ENCODE measurements around the gene ABCC3. TPM values are rescaled to one million over a fixed set of nuclear protein-coding genes. Genes with fewer than 3 reads are reported as not detected.
A peak's percentile ranks its signal among the peaks of the same experiment; 100 is the strongest.

Gene ABCC3
- total RNA-seq, 1 donor from 2014 or later, result 1.2 TPM

DNA sequence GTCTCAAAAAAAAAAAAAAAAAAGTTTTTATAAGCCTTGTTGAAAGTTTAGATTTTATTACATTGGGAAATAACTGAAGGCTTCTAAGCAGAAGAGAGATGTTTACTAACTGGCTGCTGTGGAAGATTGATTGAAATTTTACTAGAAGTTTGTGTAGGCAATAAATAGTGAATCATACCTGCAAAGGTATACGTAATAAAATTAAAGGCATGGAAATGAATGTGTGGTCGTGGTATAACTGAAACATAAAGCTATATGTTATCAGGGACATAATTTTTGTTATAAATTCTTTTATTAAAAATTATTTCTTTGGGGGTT, 93.4 kb downstream of the ABCC3 start:
- H3K27me3 Mint-ChIP-seq (ENCODE audit: low read depth), result no peaks in the 10 kb centered on the region
- no peaks in the 10 kb centered on the region for H3K36me3 Mint-ChIP-seq
- H3K4me1 Mint-ChIP-seq, result peaks cover 26% of the 10 kb centered on the region
- TF ChIP-seq, protein P1, sequence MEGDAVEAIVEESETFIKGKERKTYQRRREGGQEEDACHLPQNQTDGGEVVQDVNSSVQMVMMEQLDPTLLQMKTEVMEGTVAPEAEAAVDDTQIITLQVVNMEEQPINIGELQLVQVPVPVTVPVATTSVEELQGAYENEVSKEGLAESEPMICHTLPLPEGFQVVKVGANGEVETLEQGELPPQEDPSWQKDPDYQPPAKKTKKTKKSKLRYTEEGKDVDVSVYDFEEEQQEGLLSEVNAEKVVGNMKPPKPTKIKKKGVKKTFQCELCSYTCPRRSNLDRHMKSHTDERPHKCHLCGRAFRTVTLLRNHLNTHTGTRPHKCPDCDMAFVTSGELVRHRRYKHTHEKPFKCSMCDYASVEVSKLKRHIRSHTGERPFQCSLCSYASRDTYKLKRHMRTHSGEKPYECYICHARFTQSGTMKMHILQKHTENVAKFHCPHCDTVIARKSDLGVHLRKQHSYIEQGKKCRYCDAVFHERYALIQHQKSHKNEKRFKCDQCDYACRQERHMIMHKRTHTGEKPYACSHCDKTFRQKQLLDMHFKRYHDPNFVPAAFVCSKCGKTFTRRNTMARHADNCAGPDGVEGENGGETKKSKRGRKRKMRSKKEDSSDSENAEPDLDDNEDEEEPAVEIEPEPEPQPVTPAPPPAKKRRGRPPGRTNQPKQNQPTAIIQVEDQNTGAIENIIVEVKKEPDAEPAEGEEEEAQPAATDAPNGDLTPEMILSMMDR (IDR thresholded peaks at IDR 0.05; ENCODE audit: unreplicated experiment), result no peak
- peak overlapping the region; percentile 52 for H3K27ac Mint-ChIP-seq
- no peaks in the 10 kb centered on the region for H3K9me3 Mint-ChIP-seq
- DNase-seq (ENCODE audit: low spot score in 2 of 2, unreplicated experiment in 2 of 2), result no peak
- H3K4me3 Mint-ChIP-seq, result no peak overlapping the region

GRCh38 chr17:50728881-50729765, 94.4 kb downstream of the ABCC3 start:
- DNase-seq (ENCODE audit: low spot score in 2 of 2, unreplicated experiment in 2 of 2), result no peak
- peaks cover 19% of the 10 kb centered on the region for H3K4me1 Mint-ChIP-seq

GRCh38 chr17:50731575-50732460, 97.1 kb downstream of the ABCC3 start:
- TF ChIP-seq, protein P1 (IDR thresholded peaks at IDR 0.05; ENCODE audit: unreplicated experiment), result no peak
- Mint-ChIP-seq H3K9me3 (no peaks in the 10 kb centered on the region), H3K4me1 (peaks cover 17% of the 10 kb centered on the region), H3K27ac (peak overlapping the region; percentile 57), H3K36me3 (peaks cover 1% of the 10 kb centered on the region), H3K27me3 (ENCODE audit: low read depth) (no peaks in the 10 kb centered on the region), H3K4me3 (no peak overlapping the region)
- DNase-seq (ENCODE audit: low spot score in 2 of 2, unreplicated experiment in 2 of 2), result no peak

More at GRCh38 chr17:50728881-50729765, 94.4 kb downstream of the ABCC3 start:
- Mint-ChIP-seq H3K9me3 (no peaks in the 10 kb centered on the region), H3K4me3 (no peak overlapping the region), H3K36me3 (no peaks in the 10 kb centered on the region), H3K27me3 (ENCODE audit: low read depth) (no peaks in the 10 kb centered on the region), H3K27ac (no peak overlapping the region)
- TF ChIP-seq, protein P1 (IDR thresholded peaks at IDR 0.05; ENCODE audit: unreplicated experiment), result no peak

DNA sequence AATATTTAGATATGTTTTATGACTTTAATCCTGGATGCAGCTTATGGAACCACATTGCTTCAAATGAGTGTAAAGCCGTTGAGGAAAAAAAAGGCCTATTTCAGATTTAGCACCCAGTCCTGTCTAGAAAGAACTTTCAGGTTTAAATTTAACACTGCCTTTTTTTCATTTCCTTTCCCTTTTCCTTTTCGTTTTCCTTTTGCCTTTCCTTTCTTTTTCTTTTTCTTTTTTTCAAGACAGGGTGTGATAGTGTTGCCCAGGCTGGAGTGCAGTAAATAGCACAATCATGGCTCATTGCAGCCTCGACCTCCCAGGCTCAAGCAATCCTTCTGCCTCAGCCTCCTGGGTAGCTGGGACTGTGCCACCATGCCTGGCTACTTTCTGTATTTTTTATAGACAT, 100.6 kb downstream of the ABCC3 start:
- H3K27me3 Mint-ChIP-seq (ENCODE audit: low read depth), result no peaks in the 10 kb centered on the region
- TF ChIP-seq, protein P1 (IDR thresholded peaks at IDR 0.05; ENCODE audit: unreplicated experiment), result no peak
- peaks cover 17% of the 10 kb centered on the region for H3K36me3 Mint-ChIP-seq
- H3K4me3 Mint-ChIP-seq, result no peak overlapping the region
- no peaks in the 10 kb centered on the region for H3K9me3 Mint-ChIP-seq
- peaks cover 9% of the 10 kb centered on the region for H3K4me1 Mint-ChIP-seq
- no peak for DNase-seq (ENCODE audit: low spot score in 2 of 2, unreplicated experiment in 2 of 2)
- H3K27ac Mint-ChIP-seq, result no peak overlapping the region

DNA sequence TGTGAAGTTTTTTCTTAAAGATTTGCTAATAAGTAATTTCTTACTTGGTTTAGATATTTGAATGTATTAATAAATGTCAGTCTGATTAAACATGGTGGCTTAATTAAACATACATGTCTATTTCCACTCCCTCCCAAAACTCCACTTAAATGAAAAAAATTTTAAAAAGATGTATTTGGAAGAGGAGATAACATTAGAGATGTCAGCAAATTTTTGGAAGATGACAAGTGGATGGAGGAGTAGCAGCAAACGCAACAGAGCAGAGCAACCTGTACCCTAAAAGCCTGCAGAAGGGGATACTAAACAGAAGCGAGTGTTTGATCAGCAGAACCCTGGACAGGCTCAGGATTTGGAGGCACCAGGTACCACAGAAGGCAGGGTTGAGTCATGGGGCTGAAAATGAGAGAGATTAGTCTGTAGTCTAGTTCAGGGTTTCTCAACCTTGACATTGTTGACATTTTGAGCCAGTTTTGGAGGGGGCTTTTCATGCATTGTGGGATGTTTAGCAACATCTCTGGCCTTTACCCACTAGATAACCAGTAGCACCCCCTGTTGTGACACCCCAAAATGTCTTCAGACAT, 102.5 kb downstream of the ABCC3 start:
- no peaks in the 10 kb centered on the region for H3K4me1 Mint-ChIP-seq
- no peak for DNase-seq (ENCODE audit: low spot score in 2 of 2, unreplicated experiment in 2 of 2)
- peaks cover 31% of the 10 kb centered on the region for H3K36me3 Mint-ChIP-seq
- no peaks in the 10 kb centered on the region for H3K9me3 Mint-ChIP-seq
- TF ChIP-seq, protein P1 (IDR thresholded peaks at IDR 0.05; ENCODE audit: unreplicated experiment), result no peak
- H3K27me3 Mint-ChIP-seq (ENCODE audit: low read depth), result no peaks in the 10 kb centered on the region
- H3K27ac Mint-ChIP-seq, result peak overlapping the region; percentile 40
- H3K4me3 Mint-ChIP-seq, result no peak overlapping the region

All from mesothelial cell of epicardium (in vitro differentiated cells).